ENCODE data around the gene CAND2. TPM values are rescaled to one million over a fixed set of nuclear protein-coding genes. Genes with fewer than 3 reads are reported as not detected.

Gene CAND2
- total RNA-seq, 1 donor from 2014 or later: 1.1 TPM

DNA sequence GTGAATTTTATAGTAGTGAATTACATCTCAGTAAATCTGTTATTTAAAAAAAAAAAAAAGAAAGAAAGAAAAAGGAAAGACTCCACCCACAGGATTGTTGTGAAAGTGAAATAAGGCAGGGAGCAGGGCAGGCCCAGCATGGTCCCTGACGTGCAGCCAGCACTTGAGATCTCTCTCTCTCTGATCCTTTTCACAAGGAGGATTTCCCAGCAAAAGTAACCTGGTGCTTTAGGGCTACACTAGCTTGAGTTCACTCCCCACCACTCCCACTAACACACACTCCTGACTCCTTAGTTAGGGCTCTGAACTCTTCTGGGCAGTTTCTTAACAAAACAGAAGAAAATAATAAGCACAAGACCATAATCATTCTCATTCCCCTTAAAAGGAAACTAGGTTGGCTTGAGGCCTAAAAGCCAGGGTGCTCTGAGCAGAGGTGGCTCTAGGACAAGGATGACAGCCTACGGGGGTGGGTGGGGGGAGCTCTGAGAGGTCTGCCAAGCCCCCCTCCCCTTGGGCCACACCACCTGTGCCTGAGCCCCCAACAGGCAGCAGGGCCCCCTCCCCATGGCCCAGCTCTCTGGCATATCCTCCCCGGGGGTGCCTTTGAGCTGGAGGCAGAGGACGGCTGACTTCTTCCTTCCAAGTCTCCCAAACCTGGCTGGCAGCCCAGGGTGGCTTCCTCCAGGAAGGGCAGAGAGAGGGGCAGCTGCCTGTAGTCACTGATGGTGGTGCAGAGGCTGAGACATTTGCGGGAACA, 38.3 kb upstream of the CAND2 start:
- intact Hi-C loops (cut with micrococcal nuclease): no loop called here
- Mint-ChIP-seq H3K4me1 (ENCODE audit: low read depth) (peaks cover 3% of the 10 kb centered on the region), H3K27ac (no peak overlapping the region), H3K27me3 (ENCODE audit: low read depth) (peaks cover 5% of the 10 kb centered on the region), H3K36me3 (ENCODE audit: low read depth) (no peaks in the 10 kb centered on the region), H3K4me3 (ENCODE audit: low read depth) (no peak overlapping the region), H3K9me3 (no peaks in the 10 kb centered on the region)
- DNase-seq (ENCODE audit: low spot score): no peak

DNA sequence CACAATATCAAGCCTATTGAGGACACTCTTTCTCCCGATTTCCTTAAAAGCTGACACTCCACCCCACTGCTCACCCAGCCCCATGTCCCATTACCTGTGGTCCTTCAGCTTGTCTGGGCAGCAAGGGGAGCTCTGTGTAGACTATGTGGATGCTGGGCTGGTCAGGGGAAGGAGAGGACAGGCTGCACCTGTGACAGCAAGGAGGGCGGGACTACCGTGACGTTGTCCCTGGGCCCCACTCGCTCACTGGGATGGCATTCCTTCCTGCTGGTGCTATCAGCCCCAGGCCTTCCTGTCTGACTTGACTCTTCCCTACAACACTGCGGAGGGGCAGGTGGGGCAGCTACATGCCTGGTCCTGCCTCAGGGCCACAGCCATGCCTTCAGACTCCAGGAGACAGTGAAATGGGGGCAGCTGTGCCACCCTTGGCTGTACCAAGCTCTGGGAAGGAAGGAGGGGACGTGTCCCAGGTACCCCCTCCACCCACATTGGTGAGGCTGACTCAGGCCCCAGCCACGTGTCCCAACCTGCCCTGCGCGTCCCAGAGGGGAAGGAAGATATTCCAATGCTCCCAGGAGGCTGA, 37.3 kb upstream of the CAND2 start, which contains the start of gene TMEM40:
TSS of gene TMEM40 (minus strand) at position 163 of the 583 bp plus-strand sequence. CDS start 9,427 bp downstream, outside the sequence.
- intact Hi-C loops (cut with micrococcal nuclease): no loop called here
- Mint-ChIP-seq H3K4me1 (ENCODE audit: low read depth) (peaks cover 3% of the 10 kb centered on the region), H3K36me3 (ENCODE audit: low read depth) (no peaks in the 10 kb centered on the region), H3K27me3 (ENCODE audit: low read depth) (peaks cover 5% of the 10 kb centered on the region), H3K4me3 (ENCODE audit: low read depth) (no peak within 1 kb of the TSS), H3K9me3 (no peaks in the 10 kb centered on the region), H3K27ac (no peak within 1 kb of the TSS)
- DNase-seq (ENCODE audit: low spot score): no peak

DNA sequence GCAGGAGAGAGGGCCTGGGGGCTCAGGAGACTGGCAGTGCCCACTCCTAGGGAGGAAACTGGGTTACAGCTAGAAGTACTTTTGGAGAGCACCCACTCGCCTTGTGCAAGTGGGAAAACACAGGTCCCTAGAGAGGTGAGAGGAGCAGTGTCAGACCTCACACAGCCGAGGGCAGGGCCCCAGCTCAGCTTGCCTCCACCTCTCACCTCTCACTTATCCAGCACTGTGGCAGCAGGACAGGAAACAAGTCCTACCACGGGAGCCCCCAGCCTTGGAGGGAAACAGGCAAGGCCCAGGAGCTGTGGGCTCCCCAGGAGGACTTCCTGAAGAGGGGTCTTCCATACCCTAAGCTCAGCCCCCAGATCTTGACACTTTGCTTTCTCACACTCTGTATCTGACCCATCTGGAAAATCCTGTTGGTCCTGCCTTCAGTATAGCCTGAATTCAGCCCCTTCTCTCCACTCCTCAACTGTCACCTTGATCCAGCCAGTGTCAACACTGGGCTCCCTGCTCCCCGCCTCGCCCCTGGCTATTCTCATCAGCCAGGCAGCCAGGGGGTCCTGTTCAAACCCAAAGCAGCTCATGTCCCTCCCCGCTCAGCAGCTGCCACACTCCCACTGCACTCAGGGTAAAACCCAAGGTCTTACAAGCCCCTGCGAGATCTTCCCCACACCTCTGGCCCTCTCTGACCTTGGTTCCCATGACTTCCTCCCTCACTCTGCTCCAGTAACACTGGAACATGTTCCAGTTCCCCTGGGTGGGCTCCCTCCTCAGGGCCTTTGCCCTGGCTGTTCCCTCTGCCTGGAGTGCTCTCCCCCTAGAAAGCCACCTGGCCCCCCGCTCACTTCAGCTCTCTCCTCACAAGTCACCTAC, 36.6 kb upstream of the CAND2 start:
- Mint-ChIP-seq H3K4me3 (ENCODE audit: low read depth) (no peak overlapping the region), H3K27me3 (ENCODE audit: low read depth) (peaks cover 5% of the 10 kb centered on the region), H3K4me1 (ENCODE audit: low read depth) (peaks cover 3% of the 10 kb centered on the region), H3K9me3 (no peaks in the 10 kb centered on the region), H3K36me3 (ENCODE audit: low read depth) (no peaks in the 10 kb centered on the region), H3K27ac (no peak overlapping the region)
- no peak for DNase-seq (ENCODE audit: low spot score)
- intact Hi-C loops (cut with micrococcal nuclease): no loop called here

DNA sequence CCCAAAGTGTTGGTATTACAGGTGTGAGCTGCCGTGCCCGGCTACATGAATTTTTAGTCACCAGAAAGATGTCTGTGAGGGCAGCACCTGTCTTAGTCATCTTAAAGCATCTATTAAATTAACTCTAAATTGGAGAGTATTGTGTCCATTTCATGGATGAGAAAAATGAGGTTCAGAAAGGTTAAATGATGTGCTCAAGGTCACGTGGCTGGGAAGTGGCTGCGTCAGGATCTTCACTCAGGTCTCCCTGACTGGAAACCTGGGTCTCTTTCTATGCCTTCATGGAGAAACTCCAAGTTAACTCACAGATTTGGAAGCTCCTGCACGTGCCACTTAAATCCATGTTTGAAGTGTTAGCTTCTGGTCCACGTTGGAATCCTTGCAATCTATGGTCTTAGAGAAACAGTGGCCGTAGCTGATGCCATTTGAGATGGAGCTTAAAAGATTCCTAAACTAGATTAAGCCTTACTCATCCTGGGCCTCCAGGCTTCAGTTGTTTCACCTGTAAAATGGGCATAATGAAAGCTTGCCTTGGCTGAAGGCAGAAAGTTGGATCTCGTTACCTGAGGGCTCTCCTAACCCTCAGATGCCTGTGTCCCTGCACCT, 32.2 kb upstream of the CAND2 start:
- no peak overlapping the region for H3K27ac Mint-ChIP-seq
- no peaks in the 10 kb centered on the region for H3K4me1 Mint-ChIP-seq (ENCODE audit: low read depth)
- no peaks in the 10 kb centered on the region for H3K36me3 Mint-ChIP-seq (ENCODE audit: low read depth)
- no peak for DNase-seq (ENCODE audit: low spot score)
- no peaks in the 10 kb centered on the region for H3K9me3 Mint-ChIP-seq
- H3K27me3 Mint-ChIP-seq (ENCODE audit: low read depth): no peaks in the 10 kb centered on the region
- intact Hi-C loops (cut with micrococcal nuclease): no loop called here
- H3K4me3 Mint-ChIP-seq (ENCODE audit: low read depth): no peak overlapping the region

DNA sequence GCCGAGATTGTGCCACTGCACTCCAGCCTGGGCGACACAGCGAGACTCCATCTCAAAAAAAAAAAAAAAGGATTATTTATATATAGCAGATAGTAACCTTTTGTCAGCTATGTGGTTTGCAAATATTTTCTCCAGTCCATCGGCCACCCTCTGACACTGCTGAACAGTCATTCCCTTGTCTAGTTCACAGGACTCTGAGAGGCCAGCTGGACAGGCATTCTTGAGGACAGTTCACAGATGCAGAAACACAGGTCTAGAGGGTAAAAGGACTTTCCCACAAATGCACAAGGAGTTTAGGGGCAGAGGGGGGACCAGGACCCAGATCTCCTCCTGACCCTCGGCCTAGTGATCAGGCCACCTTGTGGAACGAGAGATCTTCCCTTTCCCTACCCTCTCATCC, 29.9 kb upstream of the CAND2 start:
- Mint-ChIP-seq H3K4me1 (ENCODE audit: low read depth) (no peaks in the 10 kb centered on the region), H3K36me3 (ENCODE audit: low read depth) (no peaks in the 10 kb centered on the region), H3K4me3 (ENCODE audit: low read depth) (no peak overlapping the region), H3K27me3 (ENCODE audit: low read depth) (no peaks in the 10 kb centered on the region), H3K9me3 (no peaks in the 10 kb centered on the region), H3K27ac (no peak overlapping the region)
- DNase-seq (ENCODE audit: low spot score): no peak
- intact Hi-C loops (cut with micrococcal nuclease): no loop called here

DNA sequence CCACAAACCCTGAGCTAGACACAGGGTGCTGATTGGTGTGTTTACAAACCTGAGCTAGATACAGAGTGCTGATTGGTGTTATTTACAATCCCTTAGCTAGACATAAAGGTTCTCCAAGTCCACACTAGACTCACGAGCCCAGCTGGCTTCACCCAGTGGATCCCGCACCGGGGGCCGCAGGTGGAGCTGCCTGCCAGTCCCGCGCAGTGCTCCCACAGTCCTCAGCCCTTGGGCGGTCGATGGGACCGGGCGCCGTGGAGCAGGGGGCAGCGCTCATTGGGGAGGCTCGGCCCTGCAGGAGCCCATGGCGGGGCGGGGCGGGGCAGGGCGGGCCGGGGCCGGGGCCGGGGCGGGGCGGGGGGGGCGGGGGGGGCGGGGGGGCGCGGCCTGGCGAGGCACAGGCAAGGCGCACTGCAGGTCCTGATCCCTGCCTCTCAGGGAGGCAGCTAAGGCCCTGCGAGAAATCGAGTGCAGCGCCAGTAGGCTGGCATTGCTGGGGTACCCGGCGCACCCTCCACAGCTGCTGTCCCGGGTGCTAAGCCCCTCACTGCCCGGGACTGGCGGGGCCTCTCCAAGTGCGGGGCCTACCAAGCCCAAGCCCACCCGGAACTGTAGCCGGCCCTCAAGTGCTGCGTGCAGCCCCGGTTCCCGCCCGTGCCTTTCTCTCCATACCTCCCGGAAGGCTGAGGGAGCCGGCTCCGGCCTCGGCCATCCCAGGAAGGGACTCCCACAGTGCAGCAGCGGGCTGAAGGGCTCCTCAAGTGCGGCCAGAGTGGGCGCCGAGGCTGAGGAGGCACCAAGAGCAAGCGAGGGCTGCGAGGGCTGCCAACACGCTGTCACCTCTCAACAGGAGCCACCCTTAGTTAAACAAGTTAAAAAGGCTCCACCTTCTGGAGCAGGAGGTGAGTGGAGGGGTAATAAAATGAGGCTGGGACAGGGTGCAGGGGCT, 27.6 kb upstream of the CAND2 start:
- DNase-seq (ENCODE audit: low spot score): no peak
- no peaks in the 10 kb centered on the region for H3K27me3 Mint-ChIP-seq (ENCODE audit: low read depth)
- H3K9me3 Mint-ChIP-seq: no peaks in the 10 kb centered on the region
- no peaks in the 10 kb centered on the region for H3K4me1 Mint-ChIP-seq (ENCODE audit: low read depth)
- H3K4me3 Mint-ChIP-seq (ENCODE audit: low read depth): no peak overlapping the region
- H3K36me3 Mint-ChIP-seq (ENCODE audit: low read depth): no peaks in the 10 kb centered on the region
- no peak overlapping the region for H3K27ac Mint-ChIP-seq
- intact Hi-C loops (cut with micrococcal nuclease): no loop called here

DNA sequence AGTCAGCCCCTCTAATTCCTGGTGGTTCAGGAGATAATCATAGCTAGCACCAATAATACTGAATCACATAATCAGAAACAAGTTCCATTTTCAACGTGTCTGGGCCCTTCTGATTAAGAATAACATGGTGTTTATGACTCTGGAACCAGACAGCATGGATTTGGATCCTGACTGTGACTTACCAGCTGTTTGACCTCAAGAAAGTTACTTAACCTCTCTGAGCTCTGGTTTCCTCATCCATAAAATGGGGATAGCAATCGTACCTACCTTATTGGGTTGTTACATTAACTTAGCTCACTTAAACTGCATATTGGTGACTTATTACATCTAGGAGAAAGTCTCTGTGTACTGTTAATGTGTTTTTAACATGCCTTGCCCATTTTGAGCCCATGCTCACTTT, 26.7 kb upstream of the CAND2 start:
- H3K4me3 Mint-ChIP-seq (ENCODE audit: low read depth): no peak overlapping the region
- H3K36me3 Mint-ChIP-seq (ENCODE audit: low read depth): no peaks in the 10 kb centered on the region
- intact Hi-C loops (cut with micrococcal nuclease): no loop called here
- no peaks in the 10 kb centered on the region for H3K4me1 Mint-ChIP-seq (ENCODE audit: low read depth)
- H3K9me3 Mint-ChIP-seq: no peaks in the 10 kb centered on the region
- DNase-seq (ENCODE audit: low spot score): no peak
- H3K27me3 Mint-ChIP-seq (ENCODE audit: low read depth): no peaks in the 10 kb centered on the region
- no peak overlapping the region for H3K27ac Mint-ChIP-seq

DNA sequence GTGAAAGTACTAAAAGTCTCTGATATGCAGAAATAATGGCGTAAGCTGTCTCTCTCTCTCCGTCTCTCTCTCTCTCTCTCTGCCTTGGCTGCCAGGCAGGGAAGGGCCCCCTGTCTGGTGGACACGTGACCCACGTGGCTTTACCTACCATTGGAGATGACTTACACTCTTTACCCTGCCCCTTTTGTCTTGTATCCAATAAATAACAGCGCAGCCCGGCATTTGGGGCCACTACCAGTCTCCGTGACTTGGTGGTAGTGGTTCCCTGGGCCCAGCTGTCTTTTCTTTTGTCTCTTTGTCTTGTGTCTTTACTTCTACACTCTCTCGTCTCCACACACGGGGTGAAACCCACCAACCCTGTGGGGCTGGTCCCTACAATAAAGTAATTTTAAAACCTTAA, 25.2 kb upstream of the CAND2 start:
- Mint-ChIP-seq H3K9me3 (no peaks in the 10 kb centered on the region), H3K27me3 (ENCODE audit: low read depth) (no peaks in the 10 kb centered on the region), H3K36me3 (ENCODE audit: low read depth) (no peaks in the 10 kb centered on the region), H3K4me1 (ENCODE audit: low read depth) (no peaks in the 10 kb centered on the region), H3K4me3 (ENCODE audit: low read depth) (no peak overlapping the region), H3K27ac (no peak overlapping the region)
- no peak for DNase-seq (ENCODE audit: low spot score)
- intact Hi-C loops (cut with micrococcal nuclease): no loop called here

DNA sequence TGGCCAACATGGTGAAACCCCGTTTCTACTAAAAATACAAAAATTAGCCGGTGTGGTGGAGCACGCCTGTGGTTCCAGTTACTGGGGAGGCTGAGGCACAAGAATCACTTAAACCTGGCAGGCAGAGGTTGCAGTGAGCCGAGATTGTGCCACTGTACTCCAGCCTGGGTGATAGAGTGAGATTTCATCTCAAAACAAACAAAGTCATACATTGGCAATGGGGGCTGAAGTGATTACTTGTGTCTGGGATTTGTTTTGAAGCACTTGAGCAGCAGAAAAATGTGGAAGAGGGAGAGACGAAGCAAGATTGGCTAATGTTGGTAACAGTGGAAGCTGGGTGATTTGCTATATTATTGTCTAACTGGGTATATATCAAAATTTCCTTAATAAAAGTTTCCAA, 24.0 kb upstream of the CAND2 start:
- Mint-ChIP-seq H3K4me1 (ENCODE audit: low read depth) (no peaks in the 10 kb centered on the region), H3K27ac (no peak overlapping the region), H3K27me3 (ENCODE audit: low read depth) (peaks cover 2% of the 10 kb centered on the region), H3K4me3 (ENCODE audit: low read depth) (no peak overlapping the region), H3K9me3 (no peaks in the 10 kb centered on the region), H3K36me3 (ENCODE audit: low read depth) (no peaks in the 10 kb centered on the region)
- intact Hi-C loops (cut with micrococcal nuclease): no loop called here
- DNase-seq (ENCODE audit: low spot score): no peak

DNA sequence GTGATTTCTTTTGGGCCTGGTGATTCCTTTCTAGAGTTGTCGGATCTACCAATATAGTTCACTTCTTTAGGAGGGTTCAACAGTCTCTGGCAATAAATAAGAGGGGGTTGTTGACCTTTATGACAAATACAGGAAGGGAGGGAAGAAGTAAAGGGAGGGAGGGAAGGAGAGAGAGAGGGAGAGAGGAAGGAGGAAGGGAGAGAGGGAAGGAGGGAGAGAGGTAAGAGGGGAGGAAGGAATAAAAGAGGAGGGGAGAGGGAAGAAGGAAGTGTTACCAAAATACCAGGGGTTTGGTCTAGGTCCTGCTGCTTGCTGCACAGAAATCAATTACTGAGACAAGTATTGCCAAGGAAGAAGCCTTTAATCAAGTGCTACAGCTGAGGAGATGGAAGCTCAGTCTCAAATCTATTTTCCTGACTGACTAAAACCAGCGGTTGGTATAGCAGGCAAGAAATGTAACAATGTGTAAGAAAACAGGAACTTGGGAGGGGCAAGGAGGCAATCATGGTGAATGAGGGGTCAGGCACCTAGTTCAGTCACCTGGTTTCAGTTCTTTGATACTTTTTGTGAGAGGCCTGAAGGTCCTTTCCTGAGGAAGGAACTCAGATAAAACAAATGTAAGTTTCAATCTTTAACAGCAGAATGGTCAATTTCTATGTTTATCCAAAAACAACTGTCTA, 23.3 kb upstream of the CAND2 start:
- H3K9me3 Mint-ChIP-seq: no peaks in the 10 kb centered on the region

DNA sequence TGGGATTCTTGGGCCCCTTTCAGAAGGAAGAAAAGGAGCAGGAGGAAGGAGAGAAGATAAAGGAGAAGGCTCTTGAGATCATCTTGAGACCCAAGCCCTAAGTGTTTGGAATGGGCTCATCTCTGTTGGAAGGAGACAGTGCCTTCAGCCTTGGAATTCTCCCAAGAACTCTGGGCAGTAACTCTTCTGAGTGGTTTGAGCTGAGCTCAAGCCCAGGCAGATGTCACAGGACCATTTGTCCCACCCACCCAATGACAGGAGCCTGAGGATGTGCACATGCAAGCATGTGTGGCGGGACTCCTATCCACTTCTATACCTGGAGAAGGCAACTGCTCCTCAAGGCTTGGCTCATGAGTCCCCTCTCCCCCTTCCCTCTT, 22.8 kb upstream of the CAND2 start:
- H3K36me3 Mint-ChIP-seq (ENCODE audit: low read depth): no peaks in the 10 kb centered on the region
- no peak overlapping the region for H3K27ac Mint-ChIP-seq
- H3K27me3 Mint-ChIP-seq (ENCODE audit: low read depth): peaks cover 2% of the 10 kb centered on the region
- intact Hi-C loops (cut with micrococcal nuclease): no loop called here
- no peak for DNase-seq (ENCODE audit: low spot score)
- no peak overlapping the region for H3K4me3 Mint-ChIP-seq (ENCODE audit: low read depth)
- H3K9me3 Mint-ChIP-seq: no peaks in the 10 kb centered on the region
- H3K4me1 Mint-ChIP-seq (ENCODE audit: low read depth): no peaks in the 10 kb centered on the region

More for the DNA sequence above, 23.3 kb upstream of the CAND2 start:
- intact Hi-C loops (cut with micrococcal nuclease): no loop called here
- H3K27ac Mint-ChIP-seq: no peak overlapping the region
- H3K4me3 Mint-ChIP-seq (ENCODE audit: low read depth): no peak overlapping the region
- no peaks in the 10 kb centered on the region for H3K4me1 Mint-ChIP-seq (ENCODE audit: low read depth)
- no peak for DNase-seq (ENCODE audit: low spot score)
- H3K27me3 Mint-ChIP-seq (ENCODE audit: low read depth): peaks cover 2% of the 10 kb centered on the region
- no peaks in the 10 kb centered on the region for H3K36me3 Mint-ChIP-seq (ENCODE audit: low read depth)

Measured in activated T-helper 2 cell treated with anti-CD3 and anti-CD28 coated beads, Interferon-gamma antibody, Interleukin-2, Interleukin-4, amounts not matched to agents 10 μg/mL and 5 μg/mL and 100 μg/mL, durations not matched to agents 14 hours and 24 hours and 36 hours (primary cell).